Activated CD4-positive, CD25-positive, alpha-beta regulatory T cell treated with anti-CD3 and anti-CD28 coated beads, Interleukin-2, amount 50 U/mL, for 72 hours (primary cell): ENCODE data around the gene SLC4A5.
"Not testable (repeated sequence)": the region's sequence is repeated elsewhere in the genome, so short reads cannot be mapped to it uniquely, and the experiment has no call there.

Source experiments
- DNase-seq: peaks from one replicate; pipeline ENCODE4 v3.0.0; 2021

The SLC4A5 gene

DNA sequence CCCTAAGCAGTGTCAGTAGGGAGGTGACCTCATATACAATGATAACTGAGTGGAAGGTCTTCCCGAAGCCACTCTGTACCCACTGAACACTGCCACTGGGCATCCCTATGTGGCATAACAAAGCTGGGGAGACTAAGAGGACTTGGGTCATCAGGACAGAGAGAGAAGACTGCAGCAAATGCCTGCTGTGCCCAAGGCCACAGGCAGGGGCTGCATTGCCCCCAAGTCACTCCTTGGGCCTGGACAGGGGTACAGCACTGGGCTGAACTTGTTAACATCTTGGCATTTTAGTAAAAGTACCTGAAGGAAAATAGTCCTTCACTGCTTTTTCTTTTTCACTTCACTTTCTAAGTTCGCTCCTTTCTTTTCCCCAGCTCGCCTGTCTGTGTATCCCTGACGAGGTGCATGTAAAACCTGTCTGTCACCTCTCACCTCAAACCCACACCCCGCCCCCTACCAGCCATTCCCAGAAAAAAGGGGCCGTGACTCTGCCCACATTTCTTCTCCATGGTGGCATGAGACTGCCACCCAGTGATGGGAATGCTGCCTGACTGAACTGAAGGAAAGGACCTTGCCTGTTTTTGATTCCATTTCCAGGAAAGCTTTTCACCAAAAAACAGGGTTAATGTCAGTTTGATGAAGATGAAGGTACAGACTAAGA is 81.9 kb downstream of the SLC4A5 start:
- DNase-seq = no peak

DNA sequence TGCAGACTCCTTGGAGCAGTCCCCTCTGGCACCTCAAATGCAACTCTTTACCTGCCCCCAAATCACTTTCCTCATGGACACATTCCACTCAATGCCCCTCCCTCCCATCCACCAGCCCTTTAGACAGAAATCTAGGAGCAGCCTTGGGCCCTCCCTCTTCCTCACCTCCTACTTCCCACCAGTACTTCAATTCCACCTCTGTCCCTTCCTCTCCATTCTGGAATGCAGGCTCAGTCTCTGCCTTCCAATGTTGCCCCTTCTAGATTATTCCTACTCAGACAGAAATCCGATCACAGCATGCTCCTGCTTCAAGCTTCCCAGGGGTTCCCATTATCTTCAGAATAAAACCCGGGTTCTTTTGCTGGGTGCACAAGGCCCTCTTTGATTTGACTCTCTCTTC is 82.7 kb downstream of the SLC4A5 start:
- no peak for DNase-seq

DNA sequence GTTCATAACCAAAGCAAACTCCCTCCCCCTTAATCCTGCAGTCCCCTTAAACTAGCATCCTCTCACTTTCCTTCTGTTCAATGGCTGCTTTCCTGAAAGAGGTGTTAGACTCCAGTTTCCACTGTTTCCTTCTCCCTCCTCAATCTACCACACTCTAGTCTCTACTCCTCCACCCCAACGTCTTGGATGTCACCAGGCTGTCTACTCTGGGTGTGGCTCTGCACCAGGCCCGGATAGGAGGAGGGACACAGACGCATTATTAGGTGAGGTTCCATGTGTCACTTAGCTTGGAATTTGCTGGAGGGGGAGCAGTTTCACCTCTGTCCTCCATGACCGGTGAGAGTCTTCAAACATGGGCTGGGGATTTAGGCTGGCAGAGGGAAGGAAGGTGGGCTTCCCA is 83.5 kb downstream of the SLC4A5 start:
- DNase-seq = no peak

DNA sequence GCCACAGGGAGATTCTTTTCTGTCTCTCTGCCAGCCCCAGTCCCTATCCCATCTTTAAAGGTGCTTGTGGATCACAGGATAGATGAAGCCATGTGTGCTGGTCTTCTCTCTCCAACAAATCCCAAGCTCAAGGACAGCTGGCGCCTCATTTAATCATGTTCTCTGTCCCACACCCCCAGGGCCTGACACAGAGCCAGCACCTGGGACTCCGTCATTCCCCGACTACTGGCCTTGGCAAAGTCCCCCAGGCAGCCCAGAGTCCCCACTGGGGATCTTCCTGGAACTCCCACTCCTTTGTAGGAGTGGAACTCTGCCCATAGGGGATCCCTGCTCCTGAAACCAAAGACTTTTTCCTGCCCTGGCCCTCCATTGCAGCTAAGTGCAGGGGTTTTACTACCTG is 84.0 kb downstream of the SLC4A5 start:
- DNase-seq = no peak

DNA sequence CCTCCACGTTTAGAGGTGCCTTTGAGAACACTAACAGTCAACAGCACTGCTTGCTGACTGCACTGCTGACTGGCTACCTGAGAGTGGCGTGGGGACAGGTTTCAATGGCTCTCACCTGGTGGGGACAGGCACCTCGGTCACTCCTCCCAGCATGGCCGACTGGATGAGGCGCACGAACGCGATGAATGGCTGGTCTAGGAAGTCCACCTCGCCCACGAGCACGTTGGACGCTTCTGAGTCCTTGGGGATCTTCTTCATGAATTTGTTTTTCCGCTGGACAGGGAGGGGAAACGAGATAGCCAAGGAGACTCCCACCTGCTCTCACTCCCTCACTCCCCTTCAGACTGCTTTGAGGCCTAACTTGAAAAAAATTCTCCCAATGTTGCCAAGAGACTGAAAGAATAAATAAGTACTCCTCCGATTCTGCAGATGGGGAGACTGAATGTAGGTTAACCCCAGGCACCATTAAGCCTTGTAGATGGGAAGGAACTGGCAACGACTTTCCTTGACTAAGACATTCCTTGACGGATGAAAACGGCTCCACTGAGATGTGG is 87.5 kb downstream of the SLC4A5 start:
- no peak for DNase-seq

DNA sequence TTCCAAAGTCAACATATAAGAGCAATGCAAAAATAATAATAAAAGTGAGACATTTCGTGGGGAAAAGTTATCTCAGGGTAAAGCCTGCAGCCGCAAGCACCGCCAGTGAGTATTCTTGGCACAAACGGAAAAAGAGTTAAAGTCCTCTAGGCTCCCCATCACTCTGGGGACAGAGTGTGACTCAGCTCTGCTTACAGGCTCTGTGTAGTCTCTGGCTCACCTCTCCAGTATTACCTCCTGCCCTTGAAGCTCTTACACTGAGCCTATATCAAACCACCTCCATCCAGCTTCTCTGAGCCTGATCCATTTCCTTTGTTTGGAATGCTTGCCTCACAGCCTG is 89.3 kb downstream of the SLC4A5 start:
- DNase-seq = no peak

DNA sequence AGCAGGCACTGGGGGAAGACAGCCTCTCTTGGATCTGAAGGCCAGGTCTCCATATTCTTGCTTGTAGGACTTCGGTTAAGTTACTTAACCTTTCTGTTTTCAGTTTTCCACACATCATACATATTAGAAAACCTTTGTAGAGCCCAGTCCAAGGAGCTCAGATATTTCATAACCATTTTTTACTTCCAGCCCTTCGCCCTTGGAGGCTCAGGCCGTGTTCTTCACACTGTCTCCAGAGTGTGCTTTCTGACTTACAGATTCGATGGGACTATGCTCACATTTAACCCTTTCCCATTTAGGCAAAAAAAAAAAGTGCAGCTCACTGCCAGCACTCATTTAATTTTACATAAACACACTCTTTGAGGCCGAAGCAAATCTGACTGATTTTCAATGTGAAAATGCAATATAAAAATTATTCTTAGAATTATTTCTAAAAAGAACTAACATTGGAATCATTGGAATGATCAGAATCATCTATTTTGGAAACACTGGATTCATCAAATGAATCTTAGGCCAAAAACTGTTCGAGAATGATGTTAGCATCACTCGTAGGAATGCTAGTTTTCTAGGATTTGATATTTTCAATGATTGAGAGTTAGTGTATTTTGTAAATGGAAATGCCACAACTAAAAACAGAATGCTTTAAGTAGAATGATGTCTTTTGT is 89.8 kb downstream of the SLC4A5 start:
- no peak for DNase-seq

DNA sequence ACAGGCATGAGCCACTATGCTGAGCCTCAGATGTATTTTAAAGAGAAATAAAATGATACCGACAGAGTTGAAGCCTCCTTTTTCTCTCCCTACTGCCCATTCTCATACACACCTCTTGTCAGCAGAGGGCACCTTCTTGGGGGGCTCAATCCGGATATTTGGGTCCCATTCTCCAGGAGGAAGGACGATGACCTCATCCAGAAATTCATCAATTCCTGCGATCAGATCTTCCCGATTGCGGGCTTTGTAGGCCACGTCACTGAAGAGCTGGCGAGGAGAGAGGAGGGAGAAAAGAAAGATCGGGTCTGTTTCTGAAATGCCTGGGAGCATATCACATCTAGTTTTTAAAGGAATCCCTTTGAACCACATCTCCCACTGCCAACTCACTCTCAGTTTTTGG is 90.4 kb downstream of the SLC4A5 start:
- DNase-seq = no peak

DNA sequence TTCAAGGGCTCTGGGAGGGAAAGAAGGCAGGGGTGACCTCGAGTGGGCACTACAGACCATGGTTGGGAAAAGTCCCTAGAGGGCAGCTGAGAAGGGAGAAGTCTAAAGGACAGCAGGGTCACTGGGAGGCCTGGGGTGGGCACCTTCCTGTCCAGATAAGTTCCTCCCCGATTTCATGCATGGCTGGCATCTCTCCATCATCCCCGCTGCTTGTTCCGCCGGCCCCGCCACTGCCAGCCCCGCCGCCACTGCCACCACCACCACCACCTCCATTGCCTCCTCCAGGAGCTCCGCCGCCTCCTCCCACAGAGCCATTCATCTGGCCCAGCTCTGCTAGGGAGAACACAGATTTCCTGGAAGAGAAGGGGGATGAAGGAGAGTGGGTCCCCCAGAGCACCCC is 91.2 kb downstream of the SLC4A5 start:
- DNase-seq = no peak

DNA sequence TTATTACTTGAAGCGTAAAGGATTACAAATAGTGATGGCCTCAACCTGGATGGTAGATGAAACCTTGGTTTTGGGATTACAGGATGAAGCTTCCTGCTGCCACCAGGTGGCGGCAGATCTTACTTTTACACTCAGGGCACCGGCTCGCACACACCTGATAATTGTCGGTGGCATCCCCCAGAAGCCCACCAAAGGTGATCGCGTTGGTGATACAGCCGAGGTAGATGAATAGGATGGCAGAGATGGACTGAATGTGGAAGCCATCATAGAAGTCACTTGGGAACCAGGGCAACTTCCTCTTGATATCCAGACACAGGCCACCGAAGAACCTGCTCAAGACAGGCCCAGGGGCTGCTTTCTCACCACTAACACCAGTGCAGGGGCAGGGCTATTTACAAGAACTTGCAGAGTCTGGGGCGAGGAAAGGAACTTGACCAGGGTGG is 93.0 kb downstream of the SLC4A5 start:
- DNase-seq = peak; percentile 61

DNA sequence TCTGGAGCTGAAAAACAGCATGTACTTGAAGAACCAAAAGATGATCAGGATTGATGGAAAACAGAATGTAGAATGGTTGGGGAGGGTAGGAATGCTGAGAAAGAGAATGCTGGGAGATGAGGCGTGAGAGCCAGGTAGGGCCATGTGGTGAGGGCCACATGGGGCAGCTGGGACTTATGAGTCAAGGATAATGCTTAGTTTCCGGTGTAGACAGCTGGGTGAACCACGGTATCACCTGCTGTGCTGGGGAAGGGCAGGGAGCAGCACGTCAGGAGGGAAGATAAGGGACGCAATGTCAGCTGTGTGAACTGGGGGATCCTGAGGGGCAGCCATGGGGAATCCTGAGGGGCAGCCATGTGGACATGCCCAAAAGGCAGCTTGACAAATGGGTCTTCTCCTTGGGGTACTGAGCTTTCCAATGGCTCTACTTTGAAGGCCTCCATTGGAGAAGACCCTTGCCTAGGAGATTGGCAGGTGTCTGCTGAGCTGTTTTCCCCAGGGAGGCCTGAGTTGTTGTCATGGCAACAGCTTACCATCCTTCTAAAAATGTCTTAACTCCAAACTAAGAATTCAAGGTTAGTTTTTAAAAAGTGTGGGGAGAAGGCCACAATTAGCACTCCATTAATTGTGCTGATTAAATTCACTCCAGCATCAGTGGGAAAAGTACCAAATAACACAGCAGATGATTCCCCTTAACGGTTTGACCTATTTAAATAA is 93.7 kb downstream of the SLC4A5 start:
- DNase-seq = no peak

DNA sequence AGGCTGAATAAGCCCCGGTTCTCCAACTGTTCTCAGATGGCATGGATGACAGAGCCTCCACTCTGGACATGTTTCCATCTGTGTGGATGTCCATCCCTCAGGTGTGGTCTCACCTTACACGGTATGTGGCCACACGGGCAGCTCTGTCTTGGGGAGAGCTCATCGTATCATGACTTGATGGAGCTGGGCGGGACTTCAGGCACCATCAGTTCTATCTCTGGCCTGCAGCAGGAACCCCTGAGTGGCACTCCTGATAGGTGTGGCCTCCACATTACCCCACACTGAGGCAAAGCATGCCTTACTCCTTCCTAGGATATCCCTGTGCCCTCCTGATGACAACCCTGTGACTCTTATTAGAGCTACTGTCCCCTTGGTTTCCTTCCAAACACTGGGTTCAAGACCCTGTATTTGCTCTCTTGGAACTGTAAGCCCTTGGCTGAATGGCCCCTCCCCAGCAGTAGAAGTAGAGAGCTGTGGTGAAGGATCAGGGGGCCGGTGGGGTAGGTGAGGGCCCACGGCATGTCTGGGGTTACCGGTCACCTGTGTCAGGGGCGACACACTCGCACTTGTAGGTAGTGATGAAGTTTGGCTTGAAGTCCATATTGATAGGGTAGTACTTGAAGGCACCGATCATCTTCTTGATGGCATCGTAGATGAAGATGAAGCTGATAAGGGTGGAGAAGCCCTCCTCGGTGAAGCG is 96.6 kb downstream of the SLC4A5 start:
- DNase-seq = no peak

DNA sequence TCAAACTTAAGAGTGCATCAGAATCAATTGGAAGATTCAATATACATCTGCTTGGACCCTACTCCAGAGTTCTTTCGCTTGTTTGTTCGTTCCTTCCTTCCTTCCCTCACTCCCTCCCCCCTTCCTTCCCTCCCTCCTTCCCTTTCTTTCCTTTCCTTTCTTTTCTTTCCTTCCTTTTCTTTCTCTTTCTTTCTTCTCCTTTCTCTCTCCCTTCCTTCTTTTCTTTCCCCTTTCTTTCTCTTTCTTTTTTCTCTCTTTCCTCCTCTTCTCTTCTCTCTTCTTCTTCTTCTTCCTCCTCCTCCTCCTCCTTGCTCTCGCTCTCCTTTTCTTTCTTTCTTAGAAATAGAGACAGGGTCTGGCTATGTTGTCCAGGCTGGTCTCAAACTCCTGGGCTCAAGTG is 98.9 kb downstream of the SLC4A5 start:
- no peak for DNase-seq

DNA sequence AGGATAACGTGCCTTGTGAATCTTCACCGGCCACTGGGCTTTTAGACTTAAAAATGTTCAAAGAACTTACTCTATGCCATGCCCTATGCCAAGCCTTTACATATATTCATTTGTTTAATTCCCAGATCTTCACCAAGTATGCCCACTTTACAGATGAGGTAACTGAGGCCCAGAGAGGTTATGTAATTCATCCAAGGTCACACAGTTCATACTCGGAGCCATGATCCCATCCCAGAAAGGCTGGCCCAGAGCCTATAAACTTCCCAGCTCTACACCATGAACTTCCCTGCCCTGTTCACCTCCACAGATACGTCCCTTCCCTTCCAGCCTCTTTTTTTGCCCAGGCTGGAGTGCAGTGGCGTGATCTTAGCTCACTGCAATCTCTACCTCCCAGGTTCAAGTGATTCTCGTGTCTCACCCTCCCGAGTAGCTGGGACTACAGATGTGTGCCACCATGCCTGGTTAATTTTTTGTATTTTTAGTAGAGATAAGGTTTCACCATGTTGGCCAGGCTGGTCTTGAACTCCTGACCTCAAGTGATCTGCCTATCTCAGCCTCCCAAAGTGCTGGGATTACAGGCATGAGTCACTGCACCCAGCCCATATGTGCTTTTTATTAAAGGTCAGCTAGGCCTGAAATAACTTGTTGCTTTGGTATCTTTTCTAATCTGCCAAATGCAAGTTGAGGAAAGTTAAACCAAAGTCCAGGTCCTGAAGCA is 100.7 kb downstream of the SLC4A5 start:
- no peak for DNase-seq

DNA sequence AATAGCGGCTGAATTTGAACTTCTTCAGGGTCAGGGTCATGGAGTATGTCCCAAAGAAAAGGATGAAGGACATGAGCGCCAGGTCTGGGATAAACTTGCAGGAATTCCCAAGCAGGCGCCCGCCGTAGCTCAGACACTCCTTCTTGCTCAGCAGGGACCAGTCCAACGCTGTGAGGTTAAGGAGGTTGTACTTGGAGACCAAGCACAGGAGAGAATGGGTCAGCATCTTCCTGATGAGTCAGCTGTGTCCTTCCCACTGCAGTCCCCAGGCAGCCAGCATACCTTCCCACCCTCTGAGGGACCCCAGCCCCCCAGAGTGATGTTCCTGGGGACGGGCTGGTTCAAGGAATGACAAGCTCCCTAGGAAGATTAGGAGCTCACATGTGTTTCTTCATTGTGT is 103.9 kb downstream of the SLC4A5 start:
- no peak for DNase-seq

DNA sequence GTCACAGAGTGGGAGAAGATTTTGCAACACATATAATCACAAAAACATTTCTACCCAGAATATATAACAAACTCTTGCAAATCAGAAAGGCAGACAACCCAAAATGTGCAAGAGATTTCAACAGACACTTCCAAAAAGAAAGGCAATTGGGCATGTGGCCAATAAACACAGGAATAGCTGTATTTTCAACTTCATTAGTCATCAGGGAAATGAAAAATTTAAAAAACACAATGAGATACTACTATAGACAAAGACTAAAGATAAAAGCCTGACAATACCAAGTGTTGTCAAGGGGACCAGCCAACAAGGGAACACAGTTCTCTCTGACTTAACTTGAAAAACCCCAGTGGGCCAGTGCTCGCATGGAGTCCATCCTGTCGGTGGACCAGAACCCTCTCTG is 104.3 kb downstream of the SLC4A5 start:
- DNase-seq = no peak

DNA sequence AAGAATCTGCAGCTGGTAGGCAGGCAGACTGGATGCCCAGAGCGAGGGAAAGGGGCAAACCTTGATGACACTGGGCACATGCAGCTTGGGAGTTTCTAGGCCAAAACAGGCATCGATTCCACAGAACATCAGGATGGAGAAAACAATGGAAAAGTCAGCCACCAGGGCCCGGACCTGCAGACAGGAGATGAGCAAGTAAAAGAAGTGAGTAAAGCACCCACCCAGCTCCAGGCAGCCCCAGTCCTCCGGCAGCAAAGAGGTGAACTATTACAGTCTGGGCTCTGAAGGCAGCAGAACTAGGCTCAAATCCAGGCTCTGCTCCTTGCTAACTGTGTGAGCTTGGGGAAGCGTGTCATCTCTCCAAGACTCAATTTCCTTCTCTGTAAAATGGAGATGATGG is 108.2 kb downstream of the SLC4A5 start:
- DNase-seq = no peak

DNA sequence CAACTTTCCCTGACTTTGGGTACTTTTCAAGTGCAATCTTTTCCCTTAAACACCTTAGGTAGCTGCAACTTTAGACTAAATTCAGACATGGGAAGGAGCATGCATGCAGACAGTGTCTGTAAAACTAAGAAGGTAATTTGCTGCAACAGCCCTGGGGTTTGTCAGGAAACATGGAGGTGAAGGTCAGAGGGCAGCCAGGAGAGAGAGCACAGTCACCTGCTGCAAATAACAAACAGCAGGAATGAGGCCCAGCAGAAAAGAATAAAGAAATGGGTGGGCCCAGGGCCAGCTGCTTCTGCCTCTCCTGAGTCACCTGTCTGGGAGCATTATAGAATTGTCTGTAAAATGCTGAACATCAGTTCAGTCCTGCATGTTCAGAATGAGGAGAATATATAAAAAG is 109.6 kb downstream of the SLC4A5 start:
- DNase-seq = no peak

DNA sequence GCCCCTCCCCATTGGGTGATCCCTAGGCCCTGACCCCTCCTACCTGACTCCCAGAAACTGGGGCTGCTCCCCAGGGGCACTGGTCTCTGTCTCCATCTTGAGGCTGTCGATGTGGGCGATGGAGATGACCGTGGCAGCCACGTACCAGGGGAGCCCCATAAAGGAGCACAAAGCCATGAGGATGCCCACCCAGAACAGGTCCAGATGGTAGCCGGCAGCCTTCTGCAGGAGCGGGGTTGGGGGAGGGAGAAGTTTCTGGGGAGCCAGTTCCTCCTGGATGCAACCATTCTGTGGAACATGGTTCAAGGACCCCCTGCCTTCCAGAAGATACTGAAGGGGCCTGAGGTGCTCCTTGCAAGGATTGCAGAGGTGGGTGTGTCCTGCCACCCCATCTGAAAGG is 110.8 kb downstream of the SLC4A5 start:
- no peak for DNase-seq

DNA sequence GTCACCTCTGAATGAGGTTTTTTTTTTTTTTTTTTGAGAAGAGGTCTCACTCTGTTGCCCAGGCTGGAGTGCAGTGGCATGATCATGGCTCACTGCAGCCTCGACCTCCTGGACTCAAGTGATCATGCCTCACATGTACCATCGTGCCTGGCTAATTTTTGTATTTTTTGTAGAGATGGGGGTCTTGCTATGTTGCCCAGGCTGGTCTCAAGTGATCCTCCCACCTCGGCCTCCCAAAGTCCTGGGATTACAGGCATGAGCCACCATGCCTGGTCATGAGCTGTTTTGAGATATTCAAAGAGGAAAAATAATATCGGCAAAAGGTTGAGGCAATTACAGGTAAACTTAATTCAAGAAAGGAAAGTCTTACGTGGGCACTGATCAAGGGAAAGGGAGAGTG is 113.4 kb downstream of the SLC4A5 start:
- DNase-seq = not testable (repeated sequence)

DNA sequence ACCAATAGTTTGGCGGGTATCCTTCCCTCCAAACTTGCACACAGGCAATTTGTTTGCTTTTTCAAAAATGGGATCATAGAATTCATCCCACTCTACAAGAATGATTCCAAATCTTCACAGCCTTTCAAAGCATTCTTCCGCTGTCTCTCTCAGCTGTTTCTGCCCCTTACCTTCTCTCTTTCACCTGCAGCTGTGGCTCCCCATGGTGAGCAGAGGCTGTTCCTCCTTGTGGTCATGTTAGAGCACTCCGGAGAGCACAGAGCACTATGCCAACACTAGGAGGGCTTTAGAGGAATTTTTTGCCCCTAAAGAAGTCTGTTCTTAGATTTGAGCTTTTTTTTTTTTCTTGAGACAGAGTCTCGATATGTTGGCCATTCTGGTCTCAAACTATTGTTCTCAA is 114.4 kb downstream of the SLC4A5 start:
- DNase-seq = no peak

DNA sequence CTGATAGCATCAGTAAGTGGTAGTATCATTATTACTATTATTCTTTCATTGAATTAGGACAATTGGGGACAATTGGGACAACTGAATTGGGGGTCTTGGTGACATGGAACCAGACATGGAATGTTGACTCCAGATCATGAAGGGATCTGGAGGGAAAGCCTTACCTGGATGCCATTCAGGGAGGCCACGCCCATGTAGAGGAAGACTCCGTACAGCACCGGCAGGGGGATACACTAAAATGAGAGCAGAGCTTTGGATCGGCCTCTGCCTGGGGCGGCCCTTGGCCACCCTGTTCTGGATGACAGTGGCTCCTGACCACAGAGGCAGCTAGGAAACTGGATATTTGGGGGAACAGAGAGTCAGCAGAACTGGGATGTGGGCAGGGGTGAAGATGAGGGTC is 115.6 kb downstream of the SLC4A5 start:
- DNase-seq = no peak

DNA sequence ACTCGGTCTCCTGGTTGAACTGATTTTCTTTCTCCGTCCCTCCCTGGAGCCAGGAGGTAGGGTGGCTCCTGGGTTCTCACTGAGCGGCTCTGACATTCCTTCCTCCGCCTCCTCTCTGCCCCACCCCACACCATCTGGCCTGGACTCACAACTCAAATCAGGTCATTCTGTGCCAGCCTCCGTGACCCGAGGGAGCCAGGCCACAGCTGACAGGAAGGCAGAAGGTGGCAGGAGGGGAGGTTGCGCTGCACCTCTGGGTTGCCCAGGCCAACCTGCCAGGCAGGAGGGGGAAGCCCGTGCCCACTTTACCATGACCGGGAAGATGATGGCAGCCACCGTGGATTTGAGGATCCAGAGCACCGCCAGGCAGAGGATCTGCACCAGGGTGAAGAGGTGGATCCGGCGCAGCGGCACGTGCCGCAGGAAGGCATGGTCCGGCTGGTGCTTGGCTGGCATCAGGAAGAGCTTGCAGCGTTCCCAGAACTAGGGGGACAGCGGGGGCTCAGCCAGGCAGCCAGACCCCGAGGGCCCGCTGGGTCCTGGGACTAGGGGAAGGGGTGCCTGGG is 116.5 kb downstream of the SLC4A5 start:
- DNase-seq = no peak
